HEK293 (cell line): ENCODE measurements around the gene SF3B2.
"Not testable (repeated sequence)": the region's sequence is repeated elsewhere in the genome, so short reads cannot be mapped to it uniquely, and the experiment has no call there.

Source experiments
- CTCF ChIA-PET: fragments of 350-600 bp; formaldehyde crosslinking; extraction: SDS; loops from one replicate; lab custom pipeline; 2021; ENCODE audit warnings: antibody characterized with exemption; lab: Yijun Ruan, JAX
- POLR2A ChIA-PET: fragments of 300-600 bp; formaldehyde crosslinking; extraction: SDS; loops from one replicate; lab custom pipeline; 2020; ENCODE audit warnings: antibody characterized with exemption, inconsistent platforms; lab: Yijun Ruan, JAX
- H3K27ac ChIP-seq: fragments of 200-500 bp; sonication (Bioruptor generic); 2 replicates; pipeline ENCODE4 v1.5.1; 2014; ENCODE audit warnings: low read depth, low read length, control low read depth, inconsistent platforms; ENCODE audit errors: extremely low read depth
- H3K36me3 ChIP-seq, 2 experiments: fragments of 200-500 bp in 1 of 2; sonication (Bioruptor generic) in 1 of 2; 1 replicate in 1 of 2; 2 replicates in 1 of 2; pipeline ENCODE4 v1.5.1; 2014 to 2017; ENCODE audit warnings: inconsistent platforms in 2 of 2, low read length in 2 of 2; ENCODE audit not compliant: control insufficient read depth in 2 of 2, insufficient read depth in 1 of 2
- H3K4me1 ChIP-seq: fragments of 200-500 bp; sonication (Bioruptor generic); 2 replicates; pipeline ENCODE4 v1.5.1; 2014; ENCODE audit warnings: mild to moderate bottlenecking, low read length, inconsistent platforms; ENCODE audit not compliant: control insufficient read depth, insufficient read depth
- H3K4me3 ChIP-seq: 2 replicates; pipeline ENCODE4 v1.5.1; 2011; ENCODE audit warnings: low read depth, mild to moderate bottlenecking, control low read depth, low read length, moderate library complexity
- H3K9me3 ChIP-seq: fragments of 200-500 bp; sonication (Bioruptor generic); 2 replicates; pipeline ENCODE4 v1.5.1; 2014; ENCODE audit warnings: low read depth, low read length, inconsistent platforms; ENCODE audit not compliant: control insufficient read depth, insufficient read depth
- GLIS1 ChIP-seq: fragments of 450-650 bp; formaldehyde crosslinking; IDR thresholded peaks from 2 replicates; pipeline ENCODE4 v1.5.1; 2016; ENCODE audit warnings: missing biosample characterization, missing genetic modification characterization
- GLIS2 ChIP-seq: fragments of 450-650 bp; formaldehyde crosslinking; IDR thresholded peaks from 2 replicates; pipeline ENCODE4 v1.5.1; 2016; ENCODE audit warnings: missing biosample characterization, missing genetic modification characterization
- INSM2 ChIP-seq: fragments of 450-650 bp; formaldehyde crosslinking; IDR thresholded peaks from 2 replicates; pipeline ENCODE4 v1.5.1; 2016; ENCODE audit warnings: missing biosample characterization, missing genetic modification characterization
- PRDM6 ChIP-seq: fragments of 450-650 bp; formaldehyde crosslinking; IDR thresholded peaks from 2 replicates; pipeline ENCODE4 v1.5.1; 2017; ENCODE audit warnings: missing biosample characterization, missing genetic modification characterization
- WT1 ChIP-seq: fragments of 450-650 bp; formaldehyde crosslinking; IDR thresholded peaks from 2 replicates; pipeline ENCODE4 v1.5.1; 2016; ENCODE audit warnings: missing biosample characterization, missing genetic modification characterization
- YY1 ChIP-seq: fragments of 450-650 bp; formaldehyde crosslinking; IDR thresholded peaks from 2 replicates; pipeline ENCODE4 v1.5.1; 2018; ENCODE audit warnings: missing biosample characterization, missing genetic modification characterization
- YY2 ChIP-seq: fragments of 450-650 bp; formaldehyde crosslinking; IDR thresholded peaks from 2 replicates; pipeline ENCODE4 v1.5.1; 2016; ENCODE audit warnings: missing biosample characterization, missing genetic modification characterization
- ZBTB17 ChIP-seq: fragments of 450-650 bp; formaldehyde crosslinking; IDR thresholded peaks from 2 replicates; pipeline ENCODE4 v1.5.1; 2016; ENCODE audit warnings: missing biosample characterization, missing genetic modification characterization
- ZNF112 ChIP-seq: fragments of 450-650 bp; formaldehyde crosslinking; IDR thresholded peaks from 2 replicates; pipeline ENCODE4 v1.5.0; 2017; ENCODE audit warnings: missing biosample characterization, missing genetic modification characterization
- ZNF184 ChIP-seq: fragments of 450-650 bp; IDR thresholded peaks from 2 replicates; pipeline ENCODE4 v1.5.1; 2018; ENCODE audit warnings: missing biosample characterization, mild to moderate bottlenecking, missing genetic modification characterization
- ZNF202 ChIP-seq: fragments of 450-650 bp; formaldehyde crosslinking; IDR thresholded peaks from 2 replicates; pipeline ENCODE4 v1.5.1; 2016; ENCODE audit warnings: missing biosample characterization, missing genetic modification characterization, borderline replicate concordance
- ZNF248 ChIP-seq: fragments of 450-650 bp; formaldehyde crosslinking; IDR thresholded peaks from 2 replicates; pipeline ENCODE4 v1.5.1; 2017; ENCODE audit warnings: missing biosample characterization, missing genetic modification characterization
- ZNF341 ChIP-seq: fragments of 450-650 bp; formaldehyde crosslinking; IDR thresholded peaks from 2 replicates; pipeline ENCODE4; 2016; ENCODE audit warnings: low read depth, missing biosample characterization, missing genetic modification characterization
- ZNF404 ChIP-seq: fragments of 450-650 bp; formaldehyde crosslinking; IDR thresholded peaks from 2 replicates; pipeline ENCODE4 v1.5.1; 2017; ENCODE audit warnings: missing biosample characterization, missing genetic modification characterization
- ZNF423 ChIP-seq: fragments of 450-650 bp; formaldehyde crosslinking; IDR thresholded peaks from 2 replicates; pipeline ENCODE4 v1.5.1; 2016; ENCODE audit warnings: missing biosample characterization, missing genetic modification characterization
- ZNF488 ChIP-seq: fragments of 450-650 bp; formaldehyde crosslinking; IDR thresholded peaks from 2 replicates; pipeline ENCODE4 v1.5.1; 2016; ENCODE audit warnings: missing biosample characterization, missing genetic modification characterization

SF3B2 gene

GRCh38 chr11:66114957-66115356 lies 62.8 kb downstream of the SF3B2 start:
- H3K4me1 ChIP-seq = peaks cover 16% of the 10 kb centered on the region; the same call in 1 of the 2 replicates
- H3K36me3 ChIP-seq, H3K9me3 ChIP-seq, H3K4me3 ChIP-seq, H3K27ac ChIP-seq: not testable (repeated sequence)
- TF ChIP-seq GLIS1 (tag by site-specific recombination) = peak; percentile 56; the same call in 1 of the 2 replicates
- CTCF ChIA-PET = interaction anchor here (0.6 to 4.9 kb wide), 5 partner anchors 17 to 149 kb away, joined by 3 to 30 read pairs (median 5); no protein-coding TSS in a partner anchor
- POLR2A ChIA-PET = interaction anchor here (0.7 kb wide), 1 partner anchor 48 kb away, joined by 3 read pairs; no protein-coding TSS in a partner anchor

GRCh38 chr11:66115638-66116301 lies 63.6 kb downstream of the SF3B2 start:
- H3K27ac ChIP-seq = no peak overlapping the region
- ChIA-PET CTCF (interaction anchor here (0.7 to 4.9 kb wide), 5 partner anchors 19 to 393 kb away, joined by 3 to 30 read pairs (median 4); no protein-coding TSS in a partner anchor), POLR2A (interaction anchor here (0.5 to 1.2 kb wide), 3 partner anchors 8 to 1256 kb away, joined by 3 to 4 read pairs (median 3); no protein-coding TSS in a partner anchor)
- TF ChIP-seq PRDM6 (0 out of 2 replicates have a peak, but pooled peaks have one; percentile 11), INSM2 (no peak)
- no peak overlapping the region for H3K4me3 ChIP-seq
- H3K36me3 ChIP-seq = no peaks in the 10 kb centered on the region
- peaks cover 16% of the 10 kb centered on the region; the same call in 1 of the 2 replicates for H3K4me1 ChIP-seq
- H3K9me3 ChIP-seq = no peaks in the 10 kb centered on the region

- H3K36me3 ChIP-seq = no peaks in the 10 kb centered on the region
- no peak overlapping the region for H3K4me3 ChIP-seq
- no peak for TF ChIP-seq ZNF404 (tag by site-specific recombination)
- no peak for TF ChIP-seq ZNF248 (tag by site-specific recombination)
- TF ChIP-seq ZNF341 (tag by site-specific recombination) = no peak
- TF ChIP-seq ZBTB17 (tag by site-specific recombination) = no peak
- no peak for TF ChIP-seq ZNF202
- peaks cover 16% of the 10 kb centered on the region; the same call in 1 of the 2 replicates for H3K4me1 ChIP-seq
- ChIA-PET POLR2A (interaction anchor here (0.5 to 1.2 kb wide), 2 partner anchors 9 to 1257 kb away, joined by 3 to 4 read pairs; no protein-coding TSS in a partner anchor), CTCF (interaction anchor here (0.7 to 4.9 kb wide), 4 partner anchors 18 to 394 kb away, joined by 3 to 30 read pairs (median 6); no protein-coding TSS in a partner anchor)
- no peak overlapping the region for H3K27ac ChIP-seq
- no peaks in the 10 kb centered on the region for H3K9me3 ChIP-seq
Observed at GRCh38 chr11:66116576-66117361, 64.6 kb downstream of the SF3B2 start.

- H3K4me3 ChIP-seq = no peak overlapping the region
- CTCF ChIA-PET = interaction anchor here (1.2 to 3.4 kb wide), 4 partner anchors 15 to 73 kb away, joined by 3 to 21 read pairs (median 6); no protein-coding TSS in a partner anchor
- no peaks in the 10 kb centered on the region for H3K9me3 ChIP-seq
- POLR2A ChIA-PET = interaction anchor here (0.6 to 1.4 kb wide), 12 partner anchors 16 to 361 kb away, joined by 3 to 9 read pairs (median 4); partner anchors contain the start of genes DPP3 and MUS81
- no peak overlapping the region for H3K27ac ChIP-seq
- TF ChIP-seq INSM2 (no peak), YY1 (no peak), YY2 (tag by site-specific recombination) (no peak), GLIS2 (tag by site-specific recombination) (no peak), ZNF488 (tag by site-specific recombination) (no peak), ZNF184 (tag by site-specific recombination) (no peak), ZNF112 (tag by site-specific recombination) (no peak), ZNF423 (tag by site-specific recombination) (no peak), WT1 (no peak)
- peaks cover 12% of the 10 kb centered on the region; the same call in 1 of the 2 replicates for H3K4me1 ChIP-seq
- no peaks in the 10 kb centered on the region for H3K36me3 ChIP-seq
Observed at GRCh38 chr11:66118847-66119246, 66.7 kb downstream of the SF3B2 start.
